HepG2 (cell line): ENCODE results near the gene MEGF6. TPM values are rescaled to one million over a fixed set of nuclear protein-coding genes. Genes with fewer than 3 reads are reported as not detected.
A peak's percentile ranks its signal among the peaks of the same experiment; 100 is the strongest.

ENCODE experiments used
- ATAC-seq: fragments of 200-7000 bp; cut with Tn5 transposase; 3 replicates; pipeline ENCODE4 v1.9.1; 2020; ENCODE audit warnings: mild to moderate bottlenecking, moderate library complexity
- BruUV-seq: library from RNA; stranded (reverse); fragments of 400-500 nt; replicated peaks from 2 replicates; lab custom pipeline; 2021; lab: Mats Ljungman, UMichigan
- CTCF ChIA-PET: fragments of 300-600 bp; formaldehyde crosslinking; extraction: SDS; loops from one replicate; lab custom pipeline; 2021; ENCODE audit warnings: low total read pairs, inconsistent platforms, low intra/inter-chr PET ratio; lab: Yijun Ruan, JAX
- POLR2A ChIA-PET: fragments of 350-600 bp; sonication (Branson Sonifier 250); formaldehyde crosslinking; loops from one replicate; lab custom pipeline; 2020; ENCODE audit warnings: antibody characterized with exemption, inconsistent platforms; lab: Yijun Ruan, JAX
- DNase-seq: peaks from one replicate; pipeline ENCODE4 v3.0.0-alpha.2; 2015; ENCODE audit warnings: low spot score
- FAIRE-seq: peaks from 3 replicates; lab custom pipeline; 2011; peaks lifted over from hg19 to GRCh38; lab: Jason Lieb, UNC
- H2AFZ ChIP-seq: one replicate; pipeline ENCODE4 v1.6.1; 2011; ENCODE audit warnings: low read length, inconsistent platforms
- H3K27ac ChIP-seq: fragments of 300-600 bp; 3 replicates; pipeline ENCODE4 v1.8.0; 2011; ENCODE audit warnings: mixed run types, mild to moderate bottlenecking, mixed read lengths, low read length, inconsistent platforms; ENCODE audit not compliant: insufficient read depth; ENCODE audit errors: extremely low read length
- H3K27me3 ChIP-seq, 2 experiments: fragments of 200-600 bp in 1 of 2; 2 replicates in 1 of 2; 3 replicates in 1 of 2; pipeline versions ENCODE4 v1.6.0 to v1.8.0; 2011; ENCODE audit warnings: low read length in 2 of 2, mild to moderate bottlenecking in 2 of 2, moderate library complexity in 2 of 2, inconsistent platforms in 1 of 2; ENCODE audit not compliant: insufficient read depth in 2 of 2, control insufficient read depth in 1 of 2
- H3K36me3 ChIP-seq, 2 experiments: fragments of 200-600 bp in 1 of 2; replicated peaks in 1 of 2; 2 replicates in 1 of 2; 3 replicates in 1 of 2; pipeline versions ENCODE4 v1.5.1 to v1.8.0; 2011; ENCODE audit warnings: low read length in 2 of 2, inconsistent platforms in 1 of 2; ENCODE audit not compliant: insufficient read depth in 2 of 2, control insufficient read depth in 1 of 2
- H3K4me1 ChIP-seq: 2 replicates; pipeline ENCODE4 v1.5.1; 2012; ENCODE audit warnings: low read length, inconsistent platforms; ENCODE audit not compliant: insufficient read depth
- H3K4me2 ChIP-seq: 2 replicates; pipeline ENCODE4 v1.6.0; 2011; ENCODE audit warnings: low read depth, low read length, inconsistent platforms
- H3K4me3 ChIP-seq, 3 experiments: fragments of 200-600 bp in 1 of 3; sonication (generic), shearing (Covaris generic) in 1 of 3; replicated peaks in 1 of 3; 2 replicates each; pipeline ENCODE4 v1.5.1; 2011 to 2016; ENCODE audit warnings: low read length in 3 of 3, inconsistent platforms in 2 of 3, low read depth in 2 of 3, mild to moderate bottlenecking in 2 of 3, control low read depth in 1 of 3, mixed read lengths in 1 of 3; ENCODE audit not compliant: insufficient read depth in 1 of 3
- H3K79me2 ChIP-seq: one replicate; pipeline ENCODE4 v1.6.1; 2011; ENCODE audit warnings: low read length, inconsistent platforms; ENCODE audit not compliant: insufficient read depth
- H3K9ac ChIP-seq: 2 replicates; pipeline ENCODE4 v1.6.0; 2011; ENCODE audit warnings: mild to moderate bottlenecking, low read depth, low read length, inconsistent platforms; ENCODE audit not compliant: insufficient read depth
- H3K9me3 ChIP-seq: 2 replicates; pipeline ENCODE4 v1.5.1; 2012; ENCODE audit warnings: mild to moderate bottlenecking, low read length
- H4K20me1 ChIP-seq: 2 replicates; pipeline ENCODE4 v1.6.0; 2011; ENCODE audit warnings: inconsistent platforms, mild to moderate bottlenecking, low read length, moderate library complexity; ENCODE audit not compliant: insufficient read depth
- CTCF ChIP-seq: sonication (generic); formaldehyde crosslinking; IDR thresholded peaks from 2 replicates; pipeline ENCODE4 v1.5.0; 2020; ENCODE audit warnings: mild to moderate bottlenecking, missing genetic modification reagents, moderate library complexity
- MED1 ChIP-seq: sonication (generic); formaldehyde crosslinking; IDR thresholded peaks from 2 replicates; pipeline ENCODE4 v1.4.0; 2020; ENCODE audit warnings: missing genetic modification reagents
- MED8 ChIP-seq: sonication (generic); formaldehyde crosslinking; IDR thresholded peaks from 2 replicates; pipeline ENCODE4 v1.8.1; 2023; ENCODE audit warnings: mild to moderate bottlenecking, missing genetic modification reagents; ENCODE audit not compliant: insufficient replicate concordance
- THRA ChIP-seq: sonication (generic); formaldehyde crosslinking; IDR thresholded peaks from 2 replicates; pipeline ENCODE4 v1.4.0; 2020; ENCODE audit warnings: missing genetic modification reagents, borderline replicate concordance
- ZNF138 ChIP-seq: sonication (generic); formaldehyde crosslinking; IDR thresholded peaks from 2 replicates; pipeline ENCODE4 v1.5.0; 2020; ENCODE audit warnings: mild to moderate bottlenecking, low read depth, missing genetic modification reagents
- ZNF430 ChIP-seq: sonication (generic); formaldehyde crosslinking; IDR thresholded peaks from 2 replicates; pipeline ENCODE4 v1.9.0; 2021; ENCODE audit warnings: mild to moderate bottlenecking, missing genetic modification reagents
- ZNF775 ChIP-seq: sonication (generic); formaldehyde crosslinking; IDR thresholded peaks from 2 replicates; pipeline ENCODE4 v1.4.0; 2020; ENCODE audit warnings: missing genetic modification reagents, mild to moderate bottlenecking, moderate library complexity, borderline replicate concordance
- WGBS: methylation state at CpG from one replicate; pipeline ENCODE4 v1.1.6; 2017; ENCODE audit warnings: low lambda C conversion rate; 5-methylcytosine and 5-hydroxymethylcytosine counted together
- in situ Hi-C: cut with HindIII; loops from 2 replicates; pipeline ENCODE4 v1.10.0; 2017; ENCODE audit warnings: low pct_unique_long_range_greater_than_20kb; ENCODE audit not compliant: extremely low pct_ligation_motif_present
- intact Hi-C: fragments of 100-400 bp; cut with micrococcal nuclease; formaldehyde crosslinking; loops from one replicate; pipeline ENCODE4 v1.10.0; 2022; ENCODE audit not compliant: unreplicated experiment
- polyA plus RNA-seq, 8 experiments: library from polyadenylated mRNA; depleted of rRNA in 3 of 8; stranded (reverse) in 7 of 8; unstranded in 1 of 8; fragments of >200 nt; fragmentation: Illumina TruSeq in 4 of 8; extraction: Trizol in 4 of 8; gene quantifications; 2 replicates each; pipeline versions ENCODE4 v1.2.1 to v1.2.3, GENCODE V29; 2011 to 2016; ENCODE audit warnings: low read depth in 4 of 8, missing spikeins in 1 of 8, mixed read lengths in 1 of 8; ENCODE audit not compliant: insufficient read depth in 1 of 8
- total RNA-seq, 5 experiments: library from RNA; depleted of rRNA; stranded (reverse); fragments of >200 nt; fragmentation: Illumina TruSeq; extraction: Trizol; gene quantifications; 2 replicates each; pipeline ENCODE4 v1.2.3, GENCODE V29; 2016; ENCODE audit warnings: low read depth in 1 of 5
- TF ChIP-seq, protein P1 (sequence below): sonication (generic); formaldehyde crosslinking; IDR thresholded peaks from 2 replicates; pipeline ENCODE4 v1.8.0; 2022; ENCODE audit warnings: mild to moderate bottlenecking, missing genetic modification reagents, moderate library complexity
- TF ChIP-seq, protein P2 (sequence below): sonication (generic); formaldehyde crosslinking; IDR thresholded peaks from 2 replicates; pipeline ENCODE4 v1.4.0; 2020; ENCODE audit warnings: missing genetic modification reagents

The MEGF6 gene
- total and polyA plus RNA-seq, 2 of the 13 experiments (the other 11 are each of a cell fraction or from before 2014, with no cell fraction given), result 1.9 TPM

- no peak for TF ChIP-seq ZNF775
- TF ChIP-seq, protein P1, sequence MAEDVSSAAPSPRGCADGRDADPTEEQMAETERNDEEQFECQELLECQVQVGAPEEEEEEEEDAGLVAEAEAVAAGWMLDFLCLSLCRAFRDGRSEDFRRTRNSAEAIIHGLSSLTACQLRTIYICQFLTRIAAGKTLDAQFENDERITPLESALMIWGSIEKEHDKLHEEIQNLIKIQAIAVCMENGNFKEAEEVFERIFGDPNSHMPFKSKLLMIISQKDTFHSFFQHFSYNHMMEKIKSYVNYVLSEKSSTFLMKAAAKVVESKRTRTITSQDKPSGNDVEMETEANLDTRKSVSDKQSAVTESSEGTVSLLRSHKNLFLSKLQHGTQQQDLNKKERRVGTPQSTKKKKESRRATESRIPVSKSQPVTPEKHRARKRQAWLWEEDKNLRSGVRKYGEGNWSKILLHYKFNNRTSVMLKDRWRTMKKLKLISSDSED (CRISPR knock-in tag), result no peak
- TF ChIP-seq THRA (CRISPR knock-in tag), result no peak
- TF ChIP-seq MED1 (CRISPR knock-in tag), result no peak
- no peak for TF ChIP-seq ZNF430 (CRISPR knock-in tag)
- TF ChIP-seq, protein P2, sequence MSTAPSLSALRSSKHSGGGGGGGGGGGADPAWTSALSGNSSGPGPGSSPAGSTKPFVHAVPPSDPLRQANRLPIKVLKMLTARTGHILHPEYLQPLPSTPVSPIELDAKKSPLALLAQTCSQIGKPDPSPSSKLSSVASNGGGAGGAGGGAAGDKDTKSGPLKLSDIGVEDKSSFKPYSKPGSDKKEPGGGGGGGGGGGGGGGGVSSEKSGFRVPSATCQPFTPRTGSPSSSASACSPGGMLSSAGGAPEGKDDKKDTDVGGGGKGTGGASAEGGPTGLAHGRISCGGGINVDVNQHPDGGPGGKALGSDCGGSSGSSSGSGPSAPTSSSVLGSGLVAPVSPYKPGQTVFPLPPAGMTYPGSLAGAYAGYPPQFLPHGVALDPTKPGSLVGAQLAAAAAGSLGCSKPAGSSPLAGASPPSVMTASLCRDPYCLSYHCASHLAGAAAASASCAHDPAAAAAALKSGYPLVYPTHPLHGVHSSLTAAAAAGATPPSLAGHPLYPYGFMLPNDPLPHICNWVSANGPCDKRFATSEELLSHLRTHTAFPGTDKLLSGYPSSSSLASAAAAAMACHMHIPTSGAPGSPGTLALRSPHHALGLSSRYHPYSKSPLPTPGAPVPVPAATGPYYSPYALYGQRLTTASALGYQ, result no peak
- no peak for TF ChIP-seq MED8
Observed at GRCh38 chr1:3518756-3519155, 92.6 kb downstream of the MEGF6 start (continued).

DNA sequence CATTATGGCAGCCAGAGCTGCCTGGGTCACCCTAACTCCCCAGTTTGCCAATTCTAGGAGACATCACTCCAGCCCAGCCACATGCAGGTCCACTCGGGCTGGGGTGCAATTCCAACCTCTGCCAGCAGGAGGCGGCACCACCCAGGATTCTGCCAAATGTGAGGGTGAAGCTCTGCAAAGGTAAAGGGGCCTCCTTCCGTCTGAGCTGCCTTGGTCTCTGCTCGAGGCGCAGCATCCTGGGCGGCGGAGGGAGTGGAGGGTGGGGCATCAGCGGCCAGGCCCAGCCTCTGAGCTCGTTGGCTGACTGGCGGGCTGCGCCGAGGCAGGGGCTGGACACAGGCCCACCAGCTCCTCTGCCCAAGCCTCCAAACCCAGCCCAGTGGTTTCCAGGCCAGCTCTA is 93.1 kb downstream of the MEGF6 start:
- 100% methylated on average over 2 of the region's 12 CpGs for WGBS
- Histone ChIP-seq H3K4me3 (no peak overlapping the region), H3K9ac (no peak overlapping the region), H4K20me1 (0 out of 2 replicates have a peak, but pooled peaks cover 4% of the 10 kb centered on the region), H3K4me2 (no peak overlapping the region)
- intact Hi-C loops, result no loop called here
- FAIRE-seq, result no peak
- TF ChIP-seq ZNF138 (CRISPR knock-in tag), result no peak
- peak; percentile 60 for TF ChIP-seq CTCF (CRISPR knock-in tag)
- TF ChIP-seq, all 625 proteins: peak for 1
- H2AFZ ChIP-seq, result no peak overlapping the region
- no peaks in the 10 kb centered on the region for H3K4me1 ChIP-seq
- ChIA-PET CTCF (no interaction called here), POLR2A (no interaction called here)
- in situ Hi-C loops, result no loop called here
- BruUV-seq, result no TSS peak
- no peaks in the 10 kb centered on the region for H3K9me3 ChIP-seq
- H3K36me3 ChIP-seq, result no peaks in the 10 kb centered on the region
- no peak overlapping the region for H3K27ac ChIP-seq
- no peaks in the 10 kb centered on the region for H3K79me2 ChIP-seq
- ATAC-seq (no peak), DNase-seq (no peak)
- peaks cover 8 to 19% of the 10 kb centered on the region in 2 experiments; a peak in 4 of 5 replicates for H3K27me3 ChIP-seq
